Neural cell (in vitro differentiated cells): ENCODE results near the gene PHKA2. TPM values are rescaled to one million over a fixed set of nuclear protein-coding genes. Genes with fewer than 3 reads are reported as not detected.
A peak's percentile ranks its signal among the peaks of the same experiment; 100 is the strongest.

Source experiments
- H2AFZ ChIP-seq: fragments of 200-600, 300-800 bp; sonication (generic), shearing (Covaris generic); 2 replicates; pipeline ENCODE4 v1.6.0; 2014; ENCODE audit warnings: low read depth, mild to moderate bottlenecking, antibody characterized with exemption, low read length, moderate library complexity
- H3F3A ChIP-seq: fragments of 200-600 bp; shearing (Covaris generic); 2 replicates; pipeline ENCODE4 v1.6.1; 2016; ENCODE audit warnings: mild to moderate bottlenecking, moderate library complexity, mixed read lengths, antibody characterized with exemption, low read length; ENCODE audit not compliant: insufficient read depth, poor library complexity, severe bottlenecking
- H3K27ac ChIP-seq: fragments of 200-600, 300-800 bp; sonication (generic), shearing (Covaris generic); 2 replicates; pipeline ENCODE4 v1.5.1; 2014; ENCODE audit warnings: mild to moderate bottlenecking, low read length, moderate library complexity
- H3K27me3 ChIP-seq: fragments of 300-800, 200-600 bp; sonication (generic), shearing (Covaris generic); 2 replicates; pipeline ENCODE4 v1.6.0; 2014; ENCODE audit warnings: mild to moderate bottlenecking, low read depth, low read length, moderate library complexity; ENCODE audit not compliant: insufficient read depth
- H3K36me3 ChIP-seq: fragments of 300-800, 200-600 bp; sonication (generic), shearing (Covaris generic); 2 replicates; pipeline ENCODE4 v1.5.1; 2014; ENCODE audit warnings: mild to moderate bottlenecking, antibody characterized with exemption, low read length, moderate library complexity; ENCODE audit not compliant: insufficient read depth
- H3K4me2 ChIP-seq: fragments of 300-800, 200-600 bp; sonication (generic), shearing (Covaris generic); 2 replicates; pipeline ENCODE4 v1.6.0; 2014; ENCODE audit warnings: mild to moderate bottlenecking, low read length
- H3K4me3 ChIP-seq: fragments of 300-800, 200-600 bp; sonication (generic), shearing (Covaris generic); 2 replicates; pipeline ENCODE4 v1.5.1; 2014; ENCODE audit warnings: mild to moderate bottlenecking, low read length, moderate library complexity
- H3K79me2 ChIP-seq: fragments of 200-600 bp; shearing (Covaris generic); replicated peaks from 2 replicates; pipeline ENCODE4 v1.6.0; 2014; ENCODE audit warnings: mild to moderate bottlenecking, low read length, moderate library complexity; ENCODE audit not compliant: insufficient read depth
- H3K9ac ChIP-seq: fragments of 300-800, 200-600 bp; sonication (generic), shearing (Covaris generic); 2 replicates; pipeline ENCODE4 v1.6.1; 2016; ENCODE audit warnings: mild to moderate bottlenecking, low read length, mixed read lengths
- H3K9me2 ChIP-seq: fragments of 200-600 bp; shearing (Covaris generic); 2 replicates; pipeline ENCODE4 v1.6.1; 2016; ENCODE audit warnings: mild to moderate bottlenecking, low read length, mixed read lengths; ENCODE audit not compliant: insufficient read depth
- H3K9me3 ChIP-seq: fragments of 200-600, 300-800 bp; sonication (generic), shearing (Covaris generic); 2 replicates; pipeline ENCODE4 v1.6.1; 2016; ENCODE audit warnings: mild to moderate bottlenecking, mixed run types, low read length, moderate library complexity, mixed read lengths
- H4K20me1 ChIP-seq: fragments of 200-600 bp; shearing (Covaris generic); 2 replicates; pipeline ENCODE4 v1.6.1; 2016; ENCODE audit warnings: mild to moderate bottlenecking, mixed run types; ENCODE audit not compliant: insufficient read depth
- EP300 ChIP-seq: fragments of 450-650 bp; conservative IDR thresholded peaks from 2 replicates; pipeline ENCODE4 v1.6.1; 2014; ENCODE audit warnings: antibody characterized with exemption, mild to moderate bottlenecking, moderate library complexity; ENCODE audit not compliant: poor library complexity, severe bottlenecking
- EZH2 ChIP-seq: fragments of 200-600, 300-800 bp; shearing (Covaris generic), sonication (generic); IDR thresholded peaks from 2 replicates; pipeline ENCODE4 v1.6.1; 2014; ENCODE audit warnings: antibody characterized with exemption, low read length, borderline replicate concordance, mild to moderate bottlenecking; ENCODE audit not compliant: insufficient read depth, poor library complexity, severe bottlenecking
- MXI1 ChIP-seq: fragments of 450-650 bp; conservative IDR thresholded peaks from 2 replicates; pipeline ENCODE4 v1.6.1; 2014; ENCODE audit warnings: antibody characterized with exemption, mild to moderate bottlenecking; ENCODE audit not compliant: poor library complexity, severe bottlenecking
- POLR2AphosphoS5 ChIP-seq: IDR thresholded peaks from 2 replicates; pipeline ENCODE4 v1.6.1; 2012
- RAD21 ChIP-seq: fragments of 450-650 bp; conservative IDR thresholded peaks from 2 replicates; pipeline ENCODE4 v1.6.1; 2014; ENCODE audit warnings: antibody characterized with exemption, mild to moderate bottlenecking, moderate library complexity
- SMC3 ChIP-seq: fragments of 450-650 bp; conservative IDR thresholded peaks from 2 replicates; pipeline ENCODE4 v1.6.1; 2014; ENCODE audit warnings: antibody characterized with exemption, mild to moderate bottlenecking, moderate library complexity; ENCODE audit not compliant: poor library complexity
- polyA plus RNA-seq: library from polyadenylated mRNA; depleted of rRNA; stranded (reverse); fragments of >200 nt; gene quantifications from 2 replicates; pipeline ENCODE4 v1.2.3, GENCODE V29; 2014
- TF ChIP-seq, protein P1 (sequence below): fragments of 450-650 bp; IDR thresholded peaks from 2 replicates; pipeline ENCODE4 v1.5.1; 2014; ENCODE audit warnings: antibody characterized with exemption, mild to moderate bottlenecking, moderate library complexity; ENCODE audit not compliant: poor library complexity, severe bottlenecking
- TF ChIP-seq, protein P2 (sequence below): IDR thresholded peaks from 2 replicates; pipeline ENCODE4 v1.6.1; 2012; ENCODE audit warnings: borderline replicate concordance

PHKA2 gene
- polyA plus RNA-seq, 1 donor from 2014 or later, result 9.6 TPM

- Histone ChIP-seq H3K36me3 (no peaks in the 10 kb centered on the region), H4K20me1 (no peaks in the 10 kb centered on the region), H3F3A (no peaks in the 10 kb centered on the region), H3K27me3 (no peaks in the 10 kb centered on the region), H3K9me2 (no peaks in the 10 kb centered on the region), H3K4me2 (no peak overlapping the region), H3K27ac (no peak overlapping the region), H3K4me3 (no peak overlapping the region), H3K9me3 (no peaks in the 10 kb centered on the region), H3K79me2 (no peaks in the 10 kb centered on the region), H3K9ac (no peak overlapping the region), H2AFZ (no peak overlapping the region)
- no peak for TF ChIP-seq EP300
- TF ChIP-seq SMC3, result no peak
- TF ChIP-seq EZH2, result no peak
- TF ChIP-seq, protein P1, sequence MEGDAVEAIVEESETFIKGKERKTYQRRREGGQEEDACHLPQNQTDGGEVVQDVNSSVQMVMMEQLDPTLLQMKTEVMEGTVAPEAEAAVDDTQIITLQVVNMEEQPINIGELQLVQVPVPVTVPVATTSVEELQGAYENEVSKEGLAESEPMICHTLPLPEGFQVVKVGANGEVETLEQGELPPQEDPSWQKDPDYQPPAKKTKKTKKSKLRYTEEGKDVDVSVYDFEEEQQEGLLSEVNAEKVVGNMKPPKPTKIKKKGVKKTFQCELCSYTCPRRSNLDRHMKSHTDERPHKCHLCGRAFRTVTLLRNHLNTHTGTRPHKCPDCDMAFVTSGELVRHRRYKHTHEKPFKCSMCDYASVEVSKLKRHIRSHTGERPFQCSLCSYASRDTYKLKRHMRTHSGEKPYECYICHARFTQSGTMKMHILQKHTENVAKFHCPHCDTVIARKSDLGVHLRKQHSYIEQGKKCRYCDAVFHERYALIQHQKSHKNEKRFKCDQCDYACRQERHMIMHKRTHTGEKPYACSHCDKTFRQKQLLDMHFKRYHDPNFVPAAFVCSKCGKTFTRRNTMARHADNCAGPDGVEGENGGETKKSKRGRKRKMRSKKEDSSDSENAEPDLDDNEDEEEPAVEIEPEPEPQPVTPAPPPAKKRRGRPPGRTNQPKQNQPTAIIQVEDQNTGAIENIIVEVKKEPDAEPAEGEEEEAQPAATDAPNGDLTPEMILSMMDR, result no peak
- no peak for TF ChIP-seq RAD21
- TF ChIP-seq, protein P2, sequence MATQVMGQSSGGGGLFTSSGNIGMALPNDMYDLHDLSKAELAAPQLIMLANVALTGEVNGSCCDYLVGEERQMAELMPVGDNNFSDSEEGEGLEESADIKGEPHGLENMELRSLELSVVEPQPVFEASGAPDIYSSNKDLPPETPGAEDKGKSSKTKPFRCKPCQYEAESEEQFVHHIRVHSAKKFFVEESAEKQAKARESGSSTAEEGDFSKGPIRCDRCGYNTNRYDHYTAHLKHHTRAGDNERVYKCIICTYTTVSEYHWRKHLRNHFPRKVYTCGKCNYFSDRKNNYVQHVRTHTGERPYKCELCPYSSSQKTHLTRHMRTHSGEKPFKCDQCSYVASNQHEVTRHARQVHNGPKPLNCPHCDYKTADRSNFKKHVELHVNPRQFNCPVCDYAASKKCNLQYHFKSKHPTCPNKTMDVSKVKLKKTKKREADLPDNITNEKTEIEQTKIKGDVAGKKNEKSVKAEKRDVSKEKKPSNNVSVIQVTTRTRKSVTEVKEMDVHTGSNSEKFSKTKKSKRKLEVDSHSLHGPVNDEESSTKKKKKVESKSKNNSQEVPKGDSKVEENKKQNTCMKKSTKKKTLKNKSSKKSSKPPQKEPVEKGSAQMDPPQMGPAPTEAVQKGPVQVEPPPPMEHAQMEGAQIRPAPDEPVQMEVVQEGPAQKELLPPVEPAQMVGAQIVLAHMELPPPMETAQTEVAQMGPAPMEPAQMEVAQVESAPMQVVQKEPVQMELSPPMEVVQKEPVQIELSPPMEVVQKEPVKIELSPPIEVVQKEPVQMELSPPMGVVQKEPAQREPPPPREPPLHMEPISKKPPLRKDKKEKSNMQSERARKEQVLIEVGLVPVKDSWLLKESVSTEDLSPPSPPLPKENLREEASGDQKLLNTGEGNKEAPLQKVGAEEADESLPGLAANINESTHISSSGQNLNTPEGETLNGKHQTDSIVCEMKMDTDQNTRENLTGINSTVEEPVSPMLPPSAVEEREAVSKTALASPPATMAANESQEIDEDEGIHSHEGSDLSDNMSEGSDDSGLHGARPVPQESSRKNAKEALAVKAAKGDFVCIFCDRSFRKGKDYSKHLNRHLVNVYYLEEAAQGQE, result no peak
- TF ChIP-seq MXI1, result no peak
- no peak for TF ChIP-seq POLR2AphosphoS5
Measured at GRCh38 chrX:18934708-18935107, 49.2 kb downstream of the PHKA2 start.

- no peaks in the 10 kb centered on the region for H3K36me3 ChIP-seq
- H2AFZ ChIP-seq, result no peak overlapping the region
- H3K9me3 ChIP-seq, result no peaks in the 10 kb centered on the region
- H3K79me2 ChIP-seq, result no peaks in the 10 kb centered on the region
- TF ChIP-seq SMC3 (no peak), EZH2 (no peak)
- no peaks in the 10 kb centered on the region for H3K27me3 ChIP-seq
- no peak overlapping the region for H3K27ac ChIP-seq
- no peak overlapping the region for H3K4me2 ChIP-seq
- no peaks in the 10 kb centered on the region for H4K20me1 ChIP-seq
- no peaks in the 10 kb centered on the region for H3F3A ChIP-seq
- no peaks in the 10 kb centered on the region for H3K9me2 ChIP-seq
- H3K9ac ChIP-seq, result no peak overlapping the region
- no peak overlapping the region for H3K4me3 ChIP-seq
Measured at GRCh38 chrX:18933617-18934016, 50.3 kb downstream of the PHKA2 start.

DNA sequence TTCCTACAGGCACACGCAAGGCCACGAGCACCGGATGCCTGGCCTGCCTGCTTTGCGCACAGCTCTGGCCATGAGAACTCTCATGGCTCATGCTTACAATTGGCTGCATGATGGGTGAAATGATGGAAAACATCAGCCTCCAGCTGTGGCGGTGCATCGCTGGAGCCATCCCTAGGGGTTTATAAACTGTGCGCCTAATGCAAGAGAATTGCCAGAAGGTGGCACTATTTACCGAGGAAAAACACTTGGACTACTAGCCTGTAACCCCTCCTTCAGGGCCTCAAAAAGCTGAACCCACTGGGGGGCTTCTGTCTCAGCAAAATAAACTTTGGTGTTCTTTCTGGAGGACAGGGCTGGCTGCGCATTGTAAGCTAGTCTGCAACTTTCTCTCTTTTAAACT lies 51.9 kb downstream of the PHKA2 start:
- H3K36me3 ChIP-seq, result no peaks in the 10 kb centered on the region
- no peaks in the 10 kb centered on the region for H3K9me3 ChIP-seq
- H3K4me2 ChIP-seq, result no peak overlapping the region
- H3K27ac ChIP-seq, result no peak overlapping the region
- no peaks in the 10 kb centered on the region for H3K27me3 ChIP-seq
- H2AFZ ChIP-seq, result no peak overlapping the region
- no peaks in the 10 kb centered on the region for H4K20me1 ChIP-seq
- no peaks in the 10 kb centered on the region for H3K79me2 ChIP-seq
- H3K4me3 ChIP-seq, result no peak overlapping the region
- TF ChIP-seq, protein P2, result no peak
- TF ChIP-seq EZH2, result no peak
- peak; percentile 38 for TF ChIP-seq RAD21
- peak; percentile 13 for TF ChIP-seq SMC3
- TF ChIP-seq, protein P1, result peak; percentile 24
- no peaks in the 10 kb centered on the region for H3F3A ChIP-seq
- H3K9ac ChIP-seq, result no peak overlapping the region
- no peaks in the 10 kb centered on the region for H3K9me2 ChIP-seq
